Tibial nerve (tissue), 4 donors: ENCODE data around the gene NDFIP1.

Experiments used
- EP300 ChIP-seq, 2 donors: sonication (generic); formaldehyde crosslinking; IDR thresholded peaks; one replicate each; pipeline ENCODE4 v1.6.1; 2017; ENCODE audit warnings: antibody characterized with exemption in 2 of 2, mild to moderate bottlenecking in 1 of 2
- POLR2A ChIP-seq, 2 donors: fragments of 450-650 bp; IDR thresholded peaks; one replicate each; pipeline ENCODE4 v1.6.1; 2017; ENCODE audit warnings: antibody characterized with exemption in 2 of 2, mild to moderate bottlenecking in 2 of 2, moderate library complexity in 2 of 2
- TF ChIP-seq, protein P1 (sequence below), 5 experiments: fragments of 200-600 bp in 3 of 5; fragments of 450-650 bp in 2 of 5; sonication (generic) in 3 of 5; IDR thresholded peaks; one replicate each; pipeline ENCODE4 v1.5.1; 2016 to 2019; ENCODE audit warnings: antibody characterized with exemption in 5 of 5, mild to moderate bottlenecking in 3 of 5, moderate library complexity in 2 of 5

GRCh38 chr5:142119051-142119625, 10.6 kb downstream of the NDFIP1 start:
- TF ChIP-seq, protein P1, sequence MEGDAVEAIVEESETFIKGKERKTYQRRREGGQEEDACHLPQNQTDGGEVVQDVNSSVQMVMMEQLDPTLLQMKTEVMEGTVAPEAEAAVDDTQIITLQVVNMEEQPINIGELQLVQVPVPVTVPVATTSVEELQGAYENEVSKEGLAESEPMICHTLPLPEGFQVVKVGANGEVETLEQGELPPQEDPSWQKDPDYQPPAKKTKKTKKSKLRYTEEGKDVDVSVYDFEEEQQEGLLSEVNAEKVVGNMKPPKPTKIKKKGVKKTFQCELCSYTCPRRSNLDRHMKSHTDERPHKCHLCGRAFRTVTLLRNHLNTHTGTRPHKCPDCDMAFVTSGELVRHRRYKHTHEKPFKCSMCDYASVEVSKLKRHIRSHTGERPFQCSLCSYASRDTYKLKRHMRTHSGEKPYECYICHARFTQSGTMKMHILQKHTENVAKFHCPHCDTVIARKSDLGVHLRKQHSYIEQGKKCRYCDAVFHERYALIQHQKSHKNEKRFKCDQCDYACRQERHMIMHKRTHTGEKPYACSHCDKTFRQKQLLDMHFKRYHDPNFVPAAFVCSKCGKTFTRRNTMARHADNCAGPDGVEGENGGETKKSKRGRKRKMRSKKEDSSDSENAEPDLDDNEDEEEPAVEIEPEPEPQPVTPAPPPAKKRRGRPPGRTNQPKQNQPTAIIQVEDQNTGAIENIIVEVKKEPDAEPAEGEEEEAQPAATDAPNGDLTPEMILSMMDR (IDR thresholded peaks at IDR 0.05): no peak
- no peak for TF ChIP-seq EP300 (IDR thresholded peaks at IDR 0.05)
- TF ChIP-seq POLR2A (IDR thresholded peaks at IDR 0.05): no peak
